SHP77 treated with DMSO at 0.1 percent for 48 hours (cell line): ENCODE measurements around the gene CBFA2T2.
"Not testable (repeated sequence)": the region's sequence is repeated elsewhere in the genome, so short reads cannot be mapped to it uniquely, and the experiment has no call there.

ENCODE experiments used
- DNase-seq: peaks from one replicate; lab custom pipeline; 2025; lab: John Stamatoyannopoulos, UW

Gene CBFA2T2

GRCh38 chr20:33470866-33471265 lies 19.0 kb upstream of the CBFA2T2 start:
- DNase-seq: no peak

DNA sequence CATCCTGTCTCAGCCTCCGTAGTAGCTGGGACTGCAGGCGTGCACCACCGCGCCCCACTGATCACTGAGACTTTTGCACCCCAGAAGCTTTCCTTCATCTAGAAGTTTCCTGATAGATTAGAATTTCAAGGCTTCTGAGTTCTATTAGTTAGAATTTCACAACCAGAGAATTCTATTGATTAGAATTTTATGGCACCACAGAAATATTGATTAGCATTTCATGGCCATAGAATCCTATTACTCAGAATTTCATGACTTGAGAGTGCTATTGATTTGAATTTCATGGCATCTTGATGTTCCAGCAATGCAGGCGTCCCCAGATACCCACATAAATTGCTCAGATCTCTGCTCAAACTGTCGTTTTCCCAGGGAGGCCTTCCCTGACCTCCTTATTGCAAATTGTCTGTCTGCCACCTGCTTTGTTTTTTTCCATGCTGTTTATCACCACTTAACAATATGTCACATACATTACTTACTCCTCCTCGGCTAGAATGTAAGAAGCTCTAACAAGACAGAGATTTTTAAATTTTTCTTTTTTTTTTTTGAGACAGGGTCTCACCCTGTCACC lies 16.9 kb upstream of the CBFA2T2 start:
- DNase-seq: no peak

DNA sequence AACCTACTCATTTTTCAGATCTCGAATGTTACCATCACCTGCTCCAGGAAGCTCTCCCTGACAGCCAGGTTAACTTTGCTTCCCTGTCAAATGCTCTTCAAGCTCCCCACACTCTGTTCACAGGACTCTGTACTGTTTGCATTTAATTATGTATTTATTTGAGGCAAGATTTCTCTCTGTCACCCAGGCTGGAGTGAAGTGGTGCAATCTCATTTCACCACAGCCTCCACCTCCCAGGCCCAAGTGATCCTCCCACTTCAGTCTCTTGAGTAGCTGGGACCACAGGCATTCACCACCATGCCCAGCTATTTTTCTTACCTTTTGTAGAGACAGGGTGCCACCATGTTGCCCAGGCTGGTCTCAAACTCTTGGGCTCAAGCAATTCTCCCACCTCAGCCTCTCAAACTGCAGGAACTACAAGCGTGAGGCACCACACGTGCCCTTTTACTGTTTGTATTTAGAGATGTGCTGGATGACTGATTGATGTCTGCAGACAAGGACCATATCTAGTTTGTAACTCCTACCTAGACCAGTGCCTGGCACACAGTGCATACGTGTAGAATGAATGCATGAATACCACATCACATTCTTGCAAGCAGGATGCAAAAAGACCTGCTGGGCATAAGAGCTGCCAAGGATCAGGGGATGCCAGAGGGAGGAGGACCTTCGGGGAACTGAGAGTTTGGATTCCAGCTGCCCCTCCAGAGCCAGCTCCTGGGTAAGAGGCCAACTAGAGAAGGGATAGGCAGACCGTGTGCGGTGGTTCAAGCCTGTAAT lies 15.6 kb upstream of the CBFA2T2 start:
- no peak for DNase-seq

- DNase-seq: no peak
These were observed 14.9 kb upstream of the CBFA2T2 start for GRCh38 chr20:33474963-33475362.

DNA sequence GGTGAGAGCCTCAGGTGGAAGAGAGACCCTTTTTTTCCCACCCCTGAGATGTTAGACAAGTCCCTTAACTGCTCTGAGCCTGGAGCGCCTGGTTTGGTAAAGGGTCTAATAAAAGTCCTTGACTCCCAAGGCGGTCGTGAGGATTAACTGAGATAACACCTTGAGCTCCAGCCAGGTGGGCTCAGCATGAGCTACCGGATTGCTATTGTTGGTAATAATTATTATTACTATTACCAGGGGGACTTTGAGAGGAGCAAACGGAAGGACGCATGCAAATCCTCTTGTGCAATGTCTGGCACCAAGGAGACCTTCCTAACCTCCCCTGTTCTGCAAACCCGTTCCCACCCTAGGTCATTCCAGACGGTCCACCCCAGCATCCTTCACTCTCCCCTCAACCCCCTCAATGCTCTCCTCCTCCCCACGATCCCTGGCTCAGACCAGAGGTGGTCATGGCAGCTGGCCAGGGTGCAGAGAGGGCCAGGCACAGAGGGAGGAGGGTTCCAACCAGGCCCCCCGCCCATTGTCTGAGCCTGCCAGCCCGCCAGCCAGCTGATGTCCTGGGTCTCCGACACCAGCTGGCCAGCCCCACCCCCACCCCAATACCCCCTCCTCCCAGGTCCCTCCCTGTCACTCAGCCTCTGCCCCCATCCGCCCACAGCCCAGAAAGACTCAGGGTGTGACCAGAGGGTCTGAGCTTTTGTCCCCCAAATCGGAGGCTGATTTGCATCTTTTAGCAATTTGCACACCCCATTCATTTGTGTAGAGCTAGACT lies 14.3 kb upstream of the CBFA2T2 start:
- no peak for DNase-seq

- peak; percentile 88 for DNase-seq
These were observed 12.3 kb upstream of the CBFA2T2 start for GRCh38 chr20:33477386-33478234.

GRCh38 chr20:33480048-33480447 lies 9.8 kb upstream of the CBFA2T2 start:
- no peak for DNase-seq

- DNase-seq: no peak
These were observed 8.4 kb upstream of the CBFA2T2 start for GRCh38 chr20:33481431-33481941.

- no peak for DNase-seq
These were observed 7.3 kb upstream of the CBFA2T2 start for GRCh38 chr20:33482581-33482980.

- not testable (repeated sequence) for DNase-seq
These were observed 6.7 kb upstream of the CBFA2T2 start for GRCh38 chr20:33483186-33483585.

DNA sequence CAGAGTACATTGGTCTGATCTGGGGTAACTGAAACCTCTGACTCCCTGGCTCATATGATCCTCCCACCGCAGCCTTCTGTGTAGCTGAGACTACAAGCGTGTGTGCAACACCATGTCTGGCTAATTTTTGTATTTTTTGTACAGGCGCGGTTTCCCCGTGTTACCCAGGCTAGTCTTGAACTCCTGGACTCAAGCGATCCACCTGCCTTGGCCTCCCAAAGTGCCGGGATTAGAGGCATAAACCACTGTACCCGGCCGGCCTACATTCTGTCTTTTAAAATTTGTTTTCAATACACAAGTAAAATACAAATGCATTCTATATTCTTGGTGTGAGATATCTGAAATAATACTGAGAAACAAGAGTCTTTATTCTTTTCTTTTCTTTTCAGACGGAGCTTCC lies 1.7 kb upstream of the CBFA2T2 start:
- DNase-seq: no peak

DNA sequence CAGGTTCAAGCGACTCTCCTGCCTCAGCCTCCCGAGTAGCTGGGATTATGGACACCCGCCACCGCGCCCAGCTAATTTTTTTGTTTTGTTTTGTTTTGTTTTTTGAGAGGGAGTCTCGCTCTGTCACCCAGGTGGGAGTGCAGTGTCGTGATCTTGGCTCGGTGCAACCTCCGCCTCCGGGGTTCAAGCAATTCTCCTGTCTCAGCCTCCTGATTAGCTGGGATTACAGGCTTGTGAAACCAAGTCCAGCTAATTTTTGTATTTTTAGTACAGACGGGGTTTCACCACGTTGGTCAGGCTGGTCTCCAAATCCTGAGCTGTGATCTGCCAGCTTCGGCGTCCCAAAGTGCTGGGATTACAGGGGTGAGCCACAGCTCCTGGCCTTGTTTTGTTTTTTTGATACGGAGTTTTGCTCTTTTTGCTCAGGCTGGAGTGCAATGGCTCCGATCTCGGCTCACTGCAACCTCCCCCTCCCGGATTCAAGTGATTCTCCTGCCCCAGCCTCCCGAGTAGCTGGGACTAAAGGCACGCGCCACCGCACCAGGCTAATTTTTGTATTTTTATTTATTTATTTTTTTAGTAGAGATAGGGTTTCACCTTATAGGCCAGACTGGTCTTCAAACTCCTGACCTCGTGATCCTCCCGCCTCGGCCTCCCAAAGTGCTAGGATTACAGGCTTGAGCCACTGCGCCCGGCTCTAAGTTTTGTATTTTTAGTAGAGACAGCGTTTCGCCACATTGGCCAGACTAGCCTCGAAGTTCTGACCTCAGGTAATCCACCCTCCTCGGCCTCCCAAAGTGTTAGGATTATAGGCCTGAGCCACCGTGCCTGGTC lies 1.0 kb upstream of the CBFA2T2 start:
- not testable (repeated sequence) for DNase-seq

DNA sequence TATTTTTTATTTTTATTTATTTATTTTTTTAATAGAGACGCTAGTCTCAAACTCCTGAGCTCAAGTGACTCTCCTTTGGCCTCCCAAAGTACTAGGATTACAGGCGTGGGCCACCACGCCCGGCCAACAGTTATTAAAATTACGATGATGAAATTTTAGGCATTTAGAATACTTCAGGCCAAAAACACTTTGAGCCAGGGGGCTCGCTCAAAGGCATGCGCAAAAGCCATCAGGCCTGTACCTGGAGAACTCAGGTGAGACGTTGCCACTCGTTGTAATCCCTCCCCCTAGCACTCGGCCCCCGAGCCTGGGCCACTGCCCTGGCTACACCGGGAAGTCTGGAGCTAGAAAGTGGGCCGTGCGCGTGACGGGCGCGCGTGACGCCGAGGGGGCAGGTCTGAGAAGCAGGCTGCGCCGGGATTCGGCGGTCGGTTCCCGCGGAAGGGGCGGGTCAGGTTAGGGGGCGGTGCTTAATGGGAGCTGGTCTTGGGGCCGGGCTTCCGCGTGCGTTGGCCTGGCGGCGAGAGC lies 337 bp upstream of the CBFA2T2 start:
- peak; percentile 84 for DNase-seq

GRCh38 chr20:33490934-33491656 lies 1.2 kb downstream of the CBFA2T2 start:
- no peak for DNase-seq

DNA sequence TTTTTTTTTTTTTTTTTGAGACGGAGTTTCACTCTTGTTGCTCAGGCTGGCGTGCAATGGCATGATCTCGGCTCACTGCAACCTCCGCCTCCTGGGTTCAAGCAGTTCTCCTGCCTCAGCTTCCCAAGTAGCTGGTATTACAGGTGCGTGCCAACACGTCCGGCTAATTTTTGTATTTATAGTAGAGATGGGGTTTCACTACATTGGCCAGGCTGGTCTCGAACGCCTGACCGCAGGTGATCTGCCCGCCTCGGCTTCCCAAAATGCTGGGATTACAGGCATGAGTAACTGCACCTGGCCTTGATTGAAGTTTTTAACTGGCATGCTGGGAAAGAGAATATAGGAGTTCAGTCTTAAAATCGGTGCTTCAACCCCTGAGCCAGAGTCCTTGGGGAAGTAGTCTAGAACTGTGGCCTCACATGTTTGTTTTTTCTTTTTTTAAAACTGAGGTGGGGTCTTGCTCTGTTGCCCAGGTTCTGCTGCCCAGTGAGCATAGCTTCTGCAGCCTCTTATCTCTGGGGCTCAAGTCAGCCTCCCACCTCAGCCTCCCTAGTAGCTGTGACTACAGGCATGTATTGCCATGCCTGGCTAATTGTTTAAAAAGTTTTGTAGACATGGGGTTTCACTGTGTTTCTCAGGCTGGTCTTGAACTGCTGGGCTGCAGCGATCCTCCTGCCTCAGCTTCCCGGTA lies 3.3 kb downstream of the CBFA2T2 start:
- DNase-seq: no peak

DNA sequence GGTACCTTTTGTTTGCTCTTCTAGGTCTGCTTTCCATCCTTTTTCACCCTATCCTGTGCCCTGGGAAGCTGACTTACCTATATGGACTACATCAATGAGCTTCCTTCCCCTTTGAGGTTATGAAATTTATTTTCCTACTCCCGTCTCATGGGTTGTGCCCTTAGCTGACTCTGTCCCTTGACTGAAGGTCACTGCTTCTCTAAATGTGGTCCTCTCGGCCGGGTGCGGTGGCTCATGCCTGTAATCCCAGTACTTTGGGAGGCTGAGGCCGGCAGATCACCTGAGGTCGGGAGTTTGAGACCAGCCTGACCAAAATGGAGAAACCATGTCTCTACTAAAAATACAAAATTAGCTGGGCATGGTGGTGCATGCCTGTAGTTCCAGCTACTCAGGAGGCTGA lies 6.9 kb downstream of the CBFA2T2 start:
- not testable (repeated sequence) for DNase-seq

GRCh38 chr20:33499355-33499754 lies 9.5 kb downstream of the CBFA2T2 start:
- no peak for DNase-seq

DNA sequence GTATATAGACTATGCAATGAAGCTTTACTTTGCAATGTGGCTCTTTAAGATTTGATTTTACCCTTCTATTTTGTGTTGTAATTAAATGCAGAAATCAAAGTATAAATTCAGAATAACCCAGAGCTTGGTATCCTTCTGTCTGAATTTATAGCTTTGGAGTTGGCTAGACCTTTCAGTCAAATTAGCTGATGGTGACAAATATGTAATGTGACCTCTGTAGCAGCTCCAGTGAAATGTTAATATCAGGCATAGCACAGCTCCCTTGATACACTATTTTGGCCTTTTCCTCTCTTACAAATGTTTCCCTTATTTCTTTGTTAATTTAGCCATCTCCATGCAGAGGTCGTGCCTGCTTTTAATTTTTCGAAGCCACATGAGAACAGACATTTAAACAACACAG lies 11.1 kb downstream of the CBFA2T2 start:
- no peak for DNase-seq

GRCh38 chr20:33503564-33503963 lies 13.7 kb downstream of the CBFA2T2 start:
- no peak for DNase-seq
